Stimulated activated CD4-positive, alpha-beta T cell treated with anti-CD3 and anti-CD28 coated beads, TNF-alpha, amount 100 ng/mL, for 24 hours (primary cell): ENCODE data around the gene TPPP3.

Experiments
- DNase-seq, 3 experiments: peaks; one replicate each; pipeline ENCODE4 v3.0.0-alpha.2; 2020; ENCODE audit warnings: low read depth in 3 of 3

The TPPP3 gene

DNA sequence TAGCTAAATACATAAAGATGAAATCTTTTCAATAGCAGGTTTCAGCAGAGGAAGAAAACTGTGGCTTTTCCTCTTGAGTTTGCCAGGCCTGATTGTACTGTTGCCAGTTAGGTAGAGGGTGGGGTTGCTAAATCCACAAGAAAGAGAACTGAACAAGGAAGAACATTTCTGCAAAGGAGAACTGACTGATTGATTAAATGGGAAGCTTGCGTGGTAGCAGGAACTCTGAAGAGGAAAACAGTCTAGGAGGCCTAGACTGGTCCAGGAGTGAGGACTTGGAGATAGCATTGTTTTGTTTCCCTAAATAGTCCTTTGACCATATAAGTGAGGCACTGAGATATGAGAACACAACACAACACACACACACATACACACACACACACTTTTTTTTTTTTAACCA is 47.9 kb downstream of the TPPP3 start:
- no peak for DNase-seq

DNA sequence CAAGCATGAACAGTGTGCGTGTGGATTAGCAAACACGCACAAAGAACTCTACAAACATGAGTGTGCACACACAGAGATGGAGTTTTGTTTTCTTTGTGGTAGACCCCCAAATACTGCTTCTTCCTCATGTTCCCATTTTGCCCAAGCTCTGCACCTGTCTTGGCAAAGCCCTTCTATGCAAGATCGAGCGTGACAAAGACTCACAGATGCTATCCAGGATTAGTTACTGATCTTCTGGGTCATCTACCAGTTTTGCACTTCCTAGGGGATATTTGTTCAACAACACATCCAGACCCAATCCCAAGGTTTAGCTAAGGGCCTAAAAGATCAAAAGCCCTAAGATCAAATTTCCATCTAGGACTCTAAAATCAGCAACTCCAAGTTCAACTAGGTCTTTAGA is 50.7 kb downstream of the TPPP3 start:
- no peak for DNase-seq

DNA sequence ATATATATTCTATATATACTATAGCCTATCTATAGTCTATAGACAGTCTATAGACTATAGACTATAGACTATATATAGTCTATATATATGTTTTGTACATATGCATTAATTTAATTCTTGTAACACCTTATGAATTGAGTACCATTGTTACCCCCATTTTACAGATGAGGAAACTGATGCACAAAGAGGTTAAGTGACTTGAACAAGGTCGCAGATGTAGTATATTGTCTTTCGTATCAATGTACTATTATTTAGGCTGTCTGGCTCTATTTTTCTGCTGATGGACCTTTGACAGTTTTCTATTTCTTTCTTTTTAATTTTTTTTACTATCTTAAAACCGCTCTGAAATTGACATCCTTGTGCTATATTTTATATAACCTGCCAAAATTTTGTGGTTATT is 52.0 kb downstream of the TPPP3 start:
- no peak for DNase-seq
